Stimulated activated CD4-positive, alpha-beta T cell treated with anti-CD3 and anti-CD28 coated beads, Interleukin-1b, Interleukin-23, amount 100 ng/mL, for 4 hours (primary cell): ENCODE measurements around the gene EPN3.

Source experiments
- DNase-seq, 2 donors: peaks; one replicate each; pipeline ENCODE4 v3.0.0-alpha.2; 2020; ENCODE audit warnings: low read depth in 2 of 2

Gene EPN3

GRCh38 chr17:50532452-50533024, at the start of gene EPN3:
Gene EPN3 (plus strand): TSS chr17:50532735. CDS start chr17:50536557, 3,822 bp downstream.
- DNase-seq: no peak

GRCh38 chr17:50483266-50483665, 49.3 kb upstream of the EPN3 start:
- DNase-seq: no peak

GRCh38 chr17:50484386-50485155, 48.0 kb upstream of the EPN3 start:
- no peak for DNase-seq

- peak in 1 of 2 donors; percentile 17 for DNase-seq
These were observed 45.1 kb upstream of the EPN3 start for GRCh38 chr17:50487213-50488096.

GRCh38 chr17:50488880-50489279, 43.7 kb upstream of the EPN3 start:
- DNase-seq: no peak

GRCh38 chr17:50491505-50491904, 41.0 kb upstream of the EPN3 start:
- no peak for DNase-seq

GRCh38 chr17:50492214-50492613, 40.3 kb upstream of the EPN3 start:
- no peak for DNase-seq

- DNase-seq: no peak
These were observed 38.8 kb upstream of the EPN3 start for GRCh38 chr17:50493744-50494143.

GRCh38 chr17:50495217-50495823, 37.2 kb upstream of the EPN3 start:
- no peak for DNase-seq

- no peak for DNase-seq
These were observed 36.6 kb upstream of the EPN3 start for GRCh38 chr17:50495918-50496317.

- DNase-seq: no peak
These were observed 34.3 kb upstream of the EPN3 start for GRCh38 chr17:50498021-50498874.

- DNase-seq: no peak
These were observed 33.3 kb upstream of the EPN3 start for GRCh38 chr17:50499270-50499669.

GRCh38 chr17:50499721-50500120, 32.8 kb upstream of the EPN3 start:
- DNase-seq: no peak

GRCh38 chr17:50501054-50501453, 31.5 kb upstream of the EPN3 start:
- peak in 1 of 2 donors; percentile 29 for DNase-seq

GRCh38 chr17:50502301-50502990, 30.1 kb upstream of the EPN3 start:
- DNase-seq: no peak

GRCh38 chr17:50505591-50506130, 26.9 kb upstream of the EPN3 start:
- no peak for DNase-seq

GRCh38 chr17:50506298-50506697, 26.2 kb upstream of the EPN3 start:
- no peak for DNase-seq

GRCh38 chr17:50507871-50508572, 24.5 kb upstream of the EPN3 start, which contains the start of gene MYCBPAP:
Gene MYCBPAP (plus strand): TSS chr17:50508439. CDS start chr17:50508675, 236 bp downstream.
- DNase-seq: peak; percentile 22 to 68
